HG03097 (cell line): ENCODE measurements around the gene FCHO1.

Source experiments
- ATAC-seq: cut with Tn5 transposase; IDR thresholded peaks from one replicate; pipeline ENCODE4 v1.9.1; 2021; ENCODE audit not compliant: unreplicated experiment, low FRiP score

Gene FCHO1

DNA sequence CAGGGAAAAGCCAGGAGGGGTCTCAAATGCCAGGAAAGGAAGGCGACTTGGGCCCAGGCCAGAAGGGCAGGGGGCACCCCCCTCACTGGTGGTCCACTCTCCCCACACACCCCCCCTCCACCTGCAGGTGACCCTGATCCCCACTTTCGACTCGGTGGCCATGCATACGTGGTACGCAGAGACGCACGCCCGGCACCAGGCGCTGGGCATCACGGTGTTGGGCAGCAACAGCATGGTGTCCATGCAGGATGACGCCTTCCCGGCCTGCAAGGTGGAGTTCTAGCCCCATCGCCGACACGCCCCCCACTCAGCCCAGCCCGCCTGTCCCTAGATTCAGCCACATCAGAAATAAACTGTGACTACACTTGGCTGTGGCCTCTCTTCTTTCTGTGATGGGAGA is 17.1 kb upstream of the FCHO1 start:
- no peak for ATAC-seq

GRCh38 chr19:17735410-17735809 is 15.9 kb upstream of the FCHO1 start:
- ATAC-seq: no peak

DNA sequence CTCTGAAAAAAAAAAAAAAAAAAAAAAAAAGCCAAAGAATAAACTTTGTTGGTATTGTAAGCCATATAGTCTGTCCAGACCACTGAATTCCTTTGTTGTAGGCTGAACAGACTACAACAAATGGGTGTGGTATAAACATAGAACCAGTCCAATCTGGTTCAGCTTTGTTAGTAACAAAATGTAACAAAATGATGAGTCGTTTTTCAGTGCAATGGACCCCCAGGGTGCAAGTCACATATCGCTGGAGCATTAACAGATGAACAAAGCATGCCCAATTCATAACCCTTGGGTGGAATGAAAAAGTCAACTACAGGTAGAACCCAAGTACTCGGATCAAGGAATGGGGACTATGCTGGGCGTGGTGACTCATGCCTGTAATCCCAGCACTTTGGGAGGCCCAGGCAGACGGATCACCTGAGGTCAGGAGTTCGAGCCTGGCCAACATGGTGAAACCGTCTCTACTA is 13.6 kb upstream of the FCHO1 start:
- no peak for ATAC-seq

GRCh38 chr19:17739121-17739875 is 12.0 kb upstream of the FCHO1 start:
- no peak for ATAC-seq

GRCh38 chr19:17741456-17741855 is 9.8 kb upstream of the FCHO1 start:
- no peak for ATAC-seq

GRCh38 chr19:17743874-17744580 is 7.2 kb upstream of the FCHO1 start:
- no peak for ATAC-seq

- ATAC-seq: peak; percentile 52
Observed at GRCh38 chr19:17747205-17748098, 3.8 kb upstream of the FCHO1 start.

- no peak for ATAC-seq
Observed at GRCh38 chr19:17748884-17749638, 2.2 kb upstream of the FCHO1 start.

DNA sequence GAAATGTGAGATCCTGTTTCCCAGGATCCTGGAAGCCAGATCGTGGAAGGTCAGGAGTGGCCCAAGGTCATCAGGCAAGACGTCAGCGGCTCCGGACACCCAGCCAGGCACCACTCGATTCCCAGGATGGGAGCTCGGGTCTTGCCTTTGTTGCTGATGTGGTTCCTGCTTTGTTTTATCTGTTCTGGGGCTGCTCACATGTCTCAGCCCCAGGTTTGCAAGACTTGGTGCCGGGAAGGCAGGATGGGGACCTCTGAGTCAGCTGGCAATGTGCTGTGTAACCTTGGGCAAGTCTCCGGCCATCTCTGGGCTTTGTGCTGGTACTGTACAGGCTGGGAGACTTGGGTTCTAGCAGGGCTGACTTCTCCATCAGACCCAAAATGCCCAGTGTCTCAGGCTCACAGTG is 1.4 kb upstream of the FCHO1 start:
- no peak for ATAC-seq

GRCh38 chr19:17751912-17752273 is 616 bp downstream of the FCHO1 start:
- ATAC-seq: no peak

GRCh38 chr19:17752865-17753639 is 1.8 kb downstream of the FCHO1 start:
- no peak for ATAC-seq

DNA sequence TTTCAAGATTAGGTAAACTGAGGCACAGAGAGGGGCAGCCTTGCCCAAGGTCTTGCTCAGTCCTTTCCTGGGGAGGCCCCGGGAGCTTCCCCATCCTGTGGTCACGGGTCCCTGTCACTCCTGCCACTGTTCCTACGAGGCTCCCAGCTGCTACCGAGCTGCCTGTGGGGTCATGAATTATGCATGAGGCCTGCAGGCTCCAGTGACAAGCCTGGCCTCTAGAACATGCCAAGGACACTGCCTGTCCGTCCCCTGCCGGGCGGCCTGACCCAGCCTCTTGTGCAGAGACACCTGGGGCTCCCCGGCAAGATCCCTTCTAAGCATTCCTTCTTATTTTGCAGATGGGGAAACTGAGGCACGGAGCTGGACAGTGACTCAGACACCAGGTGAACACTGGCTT is 2.7 kb downstream of the FCHO1 start:
- ATAC-seq: no peak

DNA sequence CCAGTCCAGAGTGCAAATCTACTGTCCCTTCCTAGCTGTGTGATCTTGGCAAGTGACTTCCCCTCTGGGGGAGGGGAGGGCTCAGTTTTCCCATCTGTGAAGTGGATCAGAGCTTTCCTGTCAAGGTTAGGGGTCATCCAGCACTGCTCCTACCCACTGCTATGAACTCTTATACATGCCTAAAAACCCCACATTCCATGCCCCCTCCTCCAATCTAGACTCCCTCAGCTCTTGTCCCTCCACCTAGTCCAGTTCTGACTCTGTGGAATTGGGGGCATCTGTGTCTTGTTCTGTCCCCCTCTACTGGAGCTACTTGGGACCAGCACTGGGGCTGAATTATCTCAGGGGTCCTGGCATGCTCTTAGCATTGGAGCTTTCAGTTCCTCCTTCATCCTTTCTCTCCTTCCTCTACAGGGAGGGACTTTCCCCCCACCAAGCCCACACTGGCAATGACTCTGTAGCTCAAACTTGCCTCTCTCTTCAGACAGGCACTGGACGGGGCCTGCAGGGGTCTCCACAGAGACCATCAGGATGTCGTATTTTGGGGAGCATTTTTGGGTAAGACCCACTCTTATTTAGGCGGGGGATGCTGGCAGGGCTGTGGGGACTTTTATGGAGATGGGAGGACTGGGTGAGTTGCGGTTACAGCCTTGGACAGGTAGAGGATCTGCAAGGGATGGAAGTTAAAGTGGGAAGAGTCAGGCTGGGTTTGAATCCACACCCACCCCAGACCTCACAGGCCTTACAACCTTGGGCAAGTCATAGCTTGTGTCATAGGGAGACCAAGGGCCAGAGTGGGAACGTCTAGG is 3.6 kb downstream of the FCHO1 start:
- peak; percentile 44 for ATAC-seq

DNA sequence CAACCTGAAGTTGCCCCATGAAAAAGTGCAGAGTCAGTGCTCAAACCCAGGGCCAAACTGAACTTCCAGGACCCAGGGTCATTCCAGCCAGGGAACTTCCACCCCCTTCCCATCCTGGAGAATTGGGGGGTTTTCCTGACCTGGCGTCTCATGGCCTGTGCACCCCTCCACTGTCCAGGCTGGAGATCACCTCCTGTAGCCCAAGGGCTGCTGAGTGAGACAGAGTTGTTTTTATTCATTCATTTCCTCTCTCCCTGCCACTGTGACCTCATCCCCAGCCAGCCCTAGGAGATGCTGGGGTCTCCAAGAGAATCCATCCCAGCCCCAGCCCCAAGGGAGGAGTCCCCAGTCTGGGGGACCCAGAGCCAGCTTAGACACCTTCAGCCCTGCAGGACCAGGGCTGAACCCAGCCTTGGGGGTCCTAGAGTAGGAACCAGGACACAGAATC is 4.2 kb downstream of the FCHO1 start:
- ATAC-seq: no peak

GRCh38 chr19:17755977-17756670 is 4.8 kb downstream of the FCHO1 start:
- no peak for ATAC-seq

DNA sequence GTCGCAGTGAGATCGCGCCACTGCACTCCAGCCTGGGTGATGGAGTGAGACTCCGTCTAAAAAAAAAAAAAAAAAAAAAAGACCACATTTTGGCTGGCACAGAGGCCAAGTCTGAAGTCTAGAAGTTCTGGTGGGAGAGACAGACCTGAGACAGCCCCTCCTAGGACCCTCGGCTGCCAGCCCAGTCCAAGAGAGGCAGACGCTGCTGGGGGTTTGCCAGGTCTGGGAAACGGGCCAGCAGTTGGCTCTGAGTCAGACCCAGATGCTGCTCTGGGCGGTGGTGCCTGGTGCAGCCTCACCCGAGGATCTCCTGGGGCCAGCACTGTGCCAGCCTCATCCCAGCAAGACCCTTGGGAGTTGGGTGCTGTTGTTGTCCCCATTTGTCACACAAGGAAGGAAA is 5.8 kb downstream of the FCHO1 start:
- ATAC-seq: no peak

- no peak for ATAC-seq
Observed at GRCh38 chr19:17758515-17758914, 7.2 kb downstream of the FCHO1 start.

DNA sequence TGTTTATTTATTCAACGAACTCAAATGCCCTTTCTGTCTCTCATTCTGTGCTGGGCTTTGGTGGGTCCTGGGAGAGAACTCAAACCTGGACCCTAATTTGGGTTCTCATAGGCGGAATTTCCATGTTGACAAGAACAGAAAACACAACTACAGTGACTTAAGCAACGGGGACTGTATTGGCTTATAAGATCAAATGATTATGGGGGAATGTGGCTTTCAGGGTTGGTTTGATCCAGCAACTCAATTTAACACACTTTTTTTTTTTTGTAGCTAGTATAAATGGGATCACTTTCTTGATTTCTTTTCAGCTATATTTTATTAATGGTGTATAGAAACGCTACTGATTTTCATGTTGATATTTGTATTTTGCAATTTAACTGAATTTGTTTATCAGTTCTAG is 9.9 kb downstream of the FCHO1 start:
- no peak for ATAC-seq
